Measurements from ENCODE around the gene HEPACAM. TPM values are rescaled to one million over a fixed set of nuclear protein-coding genes. Genes with fewer than 3 reads are reported as not detected.

HEPACAM gene
- total and polyA plus RNA-seq, 2 donors (not counting 3 experiments of a cell fraction or from before 2014, with no cell fraction given): not detected

- Histone ChIP-seq H3K4me1 (ENCODE audit: control insufficient read depth, extremely low read depth, insufficient read depth, low read length) (no peaks in the 10 kb centered on the region), H3K27me3 (ENCODE audit: control insufficient read depth in 2 of 2, insufficient read depth in 2 of 2, low read length in 2 of 2) (no peaks in the 10 kb centered on the region), H3K4me3 (replicated peaks in 1 of 3; ENCODE audit: insufficient read depth in 1 of 3, low read depth in 1 of 3, low read length in 3 of 3) (no peak overlapping the region), H3K79me2 (ENCODE audit: control insufficient read depth, insufficient read depth, low read length) (no peaks in the 10 kb centered on the region), H3K9me3 (replicated peaks; ENCODE audit: control insufficient read depth, insufficient read depth, low read length) (no peaks in the 10 kb centered on the region), H3K36me3 (ENCODE audit: control insufficient read depth in 2 of 2, extremely low read depth in 1 of 2, insufficient read depth in 2 of 2, low read length in 2 of 2) (no peaks in the 10 kb centered on the region), H3K27ac (ENCODE audit: insufficient read depth, low read depth, low read length) (no peak overlapping the region), H3K4me2 (ENCODE audit: insufficient read depth, low read length) (no peak overlapping the region), H4K20me1 (replicated peaks; ENCODE audit: control insufficient read depth, extremely low read depth, insufficient read depth, low read length) (no peaks in the 10 kb centered on the region), H3K9me1 (replicated peaks; ENCODE audit: control insufficient read depth, extremely low read depth, insufficient read depth, low read length) (no peaks in the 10 kb centered on the region), H3K9ac (replicated peaks; ENCODE audit: extremely low read depth, insufficient read depth, low read length) (no peak overlapping the region), H2AFZ (ENCODE audit: low read depth, low read length) (no peak overlapping the region)
- ChIA-PET CTCF (interaction anchor here (1.0 kb wide), 1 partner anchor 69 kb away, joined by 3 read pairs; no protein-coding TSS in a partner anchor), POLR2A (no interaction called here)
- no peak for TF ChIP-seq POLR2A (IDR thresholded peaks at IDR 0.05; ENCODE audit: low read depth, low read length)
- TF ChIP-seq POLR2AphosphoS5 (IDR thresholded peaks at IDR 0.05; ENCODE audit: insufficient read depth, low read depth, low read length): no peak
- TF ChIP-seq MAX (IDR thresholded peaks at IDR 0.05; ENCODE audit: insufficient read depth, insufficient read length): no peak
- TF ChIP-seq CTCF (IDR thresholded peaks at IDR 0.05; ENCODE audit: extremely low read depth in 1 of 2, insufficient read depth in 1 of 2, low read depth in 1 of 2, low read length in 2 of 2): no peak
- TF ChIP-seq EZH2 (IDR thresholded peaks at IDR 0.05; ENCODE audit: borderline replicate concordance, low read depth, low read length, severe bottlenecking): no peak
- no peak for TF ChIP-seq FOS (IDR thresholded peaks at IDR 0.05; ENCODE audit: borderline replicate concordance, insufficient read depth, low read length)
- TF ChIP-seq GATA2 (IDR thresholded peaks at IDR 0.05; ENCODE audit: insufficient read depth, insufficient read length, low read depth, low read length): no peak
- TF ChIP-seq MYC (IDR thresholded peaks at IDR 0.05; ENCODE audit: low read depth, low read length): no peak
- no peak for TF ChIP-seq JUN (IDR thresholded peaks at IDR 0.05; ENCODE audit: borderline replicate concordance, insufficient read depth, insufficient read length, low read depth)
- dilution Hi-C loops (cut with MboI; ENCODE audit: extremely low pct_ligation_motif_present, low sequenced_read_pairs) (no loop called here), intact Hi-C loops (cut with micrococcal nuclease) (no loop called here)
- no TSS peak for BruUV-seq (replicated peaks)
- DNase-seq (ENCODE audit: low read depth, low spot score) (no peak), FAIRE-seq (no peak)
These were observed 10.0 kb upstream of the HEPACAM start for GRCh38 chr11:124945826-124946225.

Measured in endothelial cell of umbilical vein (primary cell).